Measurements from ENCODE around the gene MYH6.

DNA sequence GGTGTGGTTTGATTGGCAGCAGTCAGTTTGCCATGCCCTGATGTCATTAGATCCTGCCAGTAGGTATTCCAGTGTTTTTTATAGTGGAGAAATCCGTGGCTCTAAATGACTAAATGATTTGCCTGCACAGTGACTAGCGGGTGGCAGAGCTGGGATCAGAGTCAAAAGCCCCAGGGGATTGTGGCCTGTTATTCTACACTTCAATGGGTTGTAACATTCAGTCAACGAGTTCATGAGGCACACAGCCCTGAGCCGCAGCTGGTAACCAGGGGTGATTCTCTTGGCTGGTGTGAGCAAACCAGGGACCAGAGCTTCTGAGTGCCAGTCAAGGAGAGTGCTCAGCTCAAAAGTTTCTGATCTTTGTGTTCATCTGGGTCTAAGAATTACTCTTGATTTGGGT lies 1.8 kb downstream of the MYH6 start:
- TF ChIP-seq, protein P1, sequence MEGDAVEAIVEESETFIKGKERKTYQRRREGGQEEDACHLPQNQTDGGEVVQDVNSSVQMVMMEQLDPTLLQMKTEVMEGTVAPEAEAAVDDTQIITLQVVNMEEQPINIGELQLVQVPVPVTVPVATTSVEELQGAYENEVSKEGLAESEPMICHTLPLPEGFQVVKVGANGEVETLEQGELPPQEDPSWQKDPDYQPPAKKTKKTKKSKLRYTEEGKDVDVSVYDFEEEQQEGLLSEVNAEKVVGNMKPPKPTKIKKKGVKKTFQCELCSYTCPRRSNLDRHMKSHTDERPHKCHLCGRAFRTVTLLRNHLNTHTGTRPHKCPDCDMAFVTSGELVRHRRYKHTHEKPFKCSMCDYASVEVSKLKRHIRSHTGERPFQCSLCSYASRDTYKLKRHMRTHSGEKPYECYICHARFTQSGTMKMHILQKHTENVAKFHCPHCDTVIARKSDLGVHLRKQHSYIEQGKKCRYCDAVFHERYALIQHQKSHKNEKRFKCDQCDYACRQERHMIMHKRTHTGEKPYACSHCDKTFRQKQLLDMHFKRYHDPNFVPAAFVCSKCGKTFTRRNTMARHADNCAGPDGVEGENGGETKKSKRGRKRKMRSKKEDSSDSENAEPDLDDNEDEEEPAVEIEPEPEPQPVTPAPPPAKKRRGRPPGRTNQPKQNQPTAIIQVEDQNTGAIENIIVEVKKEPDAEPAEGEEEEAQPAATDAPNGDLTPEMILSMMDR (conservative IDR thresholded peaks at IDR 0.05; ENCODE audit: low read depth, low read length) = no peak
- TF ChIP-seq EZH2 (IDR thresholded peaks at IDR 0.05; ENCODE audit: borderline replicate concordance, low read depth, low read length, poor library complexity, severe bottlenecking) = no peak

All from A673 (cell line).